Tibial nerve (tissue), 4 donors: Measurements from ENCODE around the gene APEH.

Experiments
- EP300 ChIP-seq, 2 donors: sonication (generic); formaldehyde crosslinking; IDR thresholded peaks; one replicate each; pipeline ENCODE4 v1.6.1; 2017; ENCODE audit warnings: antibody characterized with exemption in 2 of 2, mild to moderate bottlenecking in 1 of 2
- POLR2A ChIP-seq, 2 donors: fragments of 450-650 bp; IDR thresholded peaks; one replicate each; pipeline ENCODE4 v1.6.1; 2017; ENCODE audit warnings: antibody characterized with exemption in 2 of 2, mild to moderate bottlenecking in 2 of 2, moderate library complexity in 2 of 2
- TF ChIP-seq, protein P1 (sequence below), 5 experiments: fragments of 200-600 bp in 3 of 5; fragments of 450-650 bp in 2 of 5; sonication (generic) in 3 of 5; IDR thresholded peaks; one replicate each; pipeline ENCODE4 v1.5.1; 2016 to 2019; ENCODE audit warnings: antibody characterized with exemption in 5 of 5, mild to moderate bottlenecking in 3 of 5, moderate library complexity in 2 of 5

DNA sequence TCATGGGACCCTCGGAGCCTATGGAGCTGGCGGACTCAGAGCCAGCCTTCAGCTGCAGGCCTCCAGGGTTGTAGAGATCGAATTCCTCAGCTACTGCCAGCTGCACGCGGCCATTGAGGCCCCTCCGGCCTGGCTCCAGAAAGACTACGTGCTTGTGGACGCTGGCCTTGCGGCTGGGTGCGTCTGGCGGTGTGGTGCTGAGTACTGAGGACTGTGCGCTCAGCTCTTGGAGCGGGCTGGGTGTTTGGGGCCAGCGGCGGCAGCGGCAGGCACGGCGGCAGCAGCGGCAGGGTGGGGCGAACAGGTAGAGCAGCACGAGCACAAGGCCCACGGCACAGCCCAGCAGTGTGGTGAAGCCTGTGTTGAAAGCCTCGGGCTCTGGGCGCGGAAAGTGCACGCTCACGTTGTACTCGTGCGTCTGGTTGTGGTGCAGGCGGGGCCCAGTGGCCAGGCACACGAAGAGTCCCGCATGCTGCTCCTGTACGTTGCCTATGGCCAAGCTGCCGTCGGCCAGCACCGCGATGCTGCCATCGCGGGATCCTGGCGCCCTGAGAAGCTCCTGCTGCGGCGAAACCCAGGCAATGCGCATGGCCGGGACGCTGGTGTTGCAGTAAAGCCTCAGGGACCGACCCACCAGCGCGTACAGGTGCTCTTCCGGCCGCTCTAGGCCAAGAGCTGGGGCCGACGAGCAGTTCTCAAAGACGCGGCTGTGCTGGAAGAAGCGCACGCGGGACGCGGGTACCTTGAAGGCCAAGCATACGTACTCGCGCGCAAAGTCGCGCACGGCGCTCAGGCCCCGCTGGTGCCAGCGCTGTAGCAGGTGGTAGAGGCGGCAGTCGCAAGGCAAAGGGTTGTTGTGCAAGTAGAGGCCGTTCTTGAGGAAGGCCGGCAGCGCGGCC is 44.1 kb downstream of the APEH start:
- TF ChIP-seq, protein P1, sequence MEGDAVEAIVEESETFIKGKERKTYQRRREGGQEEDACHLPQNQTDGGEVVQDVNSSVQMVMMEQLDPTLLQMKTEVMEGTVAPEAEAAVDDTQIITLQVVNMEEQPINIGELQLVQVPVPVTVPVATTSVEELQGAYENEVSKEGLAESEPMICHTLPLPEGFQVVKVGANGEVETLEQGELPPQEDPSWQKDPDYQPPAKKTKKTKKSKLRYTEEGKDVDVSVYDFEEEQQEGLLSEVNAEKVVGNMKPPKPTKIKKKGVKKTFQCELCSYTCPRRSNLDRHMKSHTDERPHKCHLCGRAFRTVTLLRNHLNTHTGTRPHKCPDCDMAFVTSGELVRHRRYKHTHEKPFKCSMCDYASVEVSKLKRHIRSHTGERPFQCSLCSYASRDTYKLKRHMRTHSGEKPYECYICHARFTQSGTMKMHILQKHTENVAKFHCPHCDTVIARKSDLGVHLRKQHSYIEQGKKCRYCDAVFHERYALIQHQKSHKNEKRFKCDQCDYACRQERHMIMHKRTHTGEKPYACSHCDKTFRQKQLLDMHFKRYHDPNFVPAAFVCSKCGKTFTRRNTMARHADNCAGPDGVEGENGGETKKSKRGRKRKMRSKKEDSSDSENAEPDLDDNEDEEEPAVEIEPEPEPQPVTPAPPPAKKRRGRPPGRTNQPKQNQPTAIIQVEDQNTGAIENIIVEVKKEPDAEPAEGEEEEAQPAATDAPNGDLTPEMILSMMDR (IDR thresholded peaks at IDR 0.05) = no peak
- TF ChIP-seq POLR2A (IDR thresholded peaks at IDR 0.05) = no peak
- no peak for TF ChIP-seq EP300 (IDR thresholded peaks at IDR 0.05)
